Measurements from ENCODE around the gene MAK. TPM values are rescaled to one million over a fixed set of nuclear protein-coding genes. Genes with fewer than 3 reads are reported as not detected.
A peak's percentile ranks its signal among the peaks of the same experiment; 100 is the strongest.

Gene MAK
- total RNA-seq, 1 experiment from 2014 or later = 0.22 TPM

DNA sequence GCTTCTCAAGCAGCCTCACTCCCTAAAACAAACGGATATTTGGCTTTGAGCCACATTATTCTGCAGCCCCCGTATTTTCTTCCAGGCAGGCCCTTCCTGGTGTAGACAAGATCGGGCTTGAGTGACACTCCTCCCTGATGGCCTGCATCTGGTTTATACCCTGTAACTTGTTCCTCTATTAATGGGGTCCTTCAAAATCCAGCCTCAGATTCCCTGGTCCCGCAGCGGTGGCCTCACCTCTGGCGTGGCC is 115.8 kb downstream of the MAK start:
- ChIA-PET POLR2A (interaction anchor here (0.5 to 1.6 kb wide), 5 partner anchors 11 to 27 kb away, joined by 3 to 11 read pairs (median 3); partner anchors contain the start of genes C6orf52, PAK1IP1 and TMEM14B), RAD21 (ENCODE audit: low non-redundant PET in 1 of 2, low total read pairs in 2 of 2, uncharacterized antibody in 2 of 2, unreplicated experiment in 2 of 2) (interaction anchor here in 1 of 2 experiments (1.0 kb wide), 1 partner anchor 38 kb away, joined by 3 read pairs; no protein-coding TSS in a partner anchor), CTCF (interaction anchor here (1.0 kb wide), 2 partner anchors 24 to 244 kb away, joined by 3 read pairs; no protein-coding TSS in a partner anchor)
- H3K36me3 ChIP-seq (ENCODE audit: control insufficient read depth in 1 of 2, insufficient read depth in 2 of 2, low read length in 2 of 2) = peaks cover 0 to 3% of the 10 kb centered on the region in 2 experiments; a peak in 2 of 4 replicates
- DNase-seq (ENCODE audit: low read depth, low spot score) (no peak), ATAC-seq (no peak)
- H3K79me2 ChIP-seq (ENCODE audit: insufficient read depth, low read length) = peaks cover 12% of the 10 kb centered on the region
- H3K4me3 ChIP-seq (replicated peaks in 1 of 2; ENCODE audit: low read depth in 1 of 2, low read length in 2 of 2) = peak overlapping the region; percentile 78 to 85
- H3K4me2 ChIP-seq (ENCODE audit: low read length) = peak overlapping the region; percentile 80
- peaks cover 12 to 21% of the 10 kb centered on the region in 2 experiments; a peak in 3 of 4 replicates for H3K4me1 ChIP-seq (ENCODE audit: control insufficient read depth in 1 of 2, insufficient read depth in 2 of 2, low read length in 2 of 2)
- no peaks in the 10 kb centered on the region for H3K9me2 ChIP-seq (ENCODE audit: insufficient read depth)
- H3K27ac ChIP-seq (ENCODE audit: low read depth, low read length) = peak overlapping the region; percentile 71
- H2AFZ ChIP-seq (ENCODE audit: low read depth, low read length, poor library complexity, severe bottlenecking) = peak overlapping the region; percentile 88
- no peaks in the 10 kb centered on the region for H4K20me1 ChIP-seq (ENCODE audit: insufficient read depth)
- peaks cover 0 to 10% of the 10 kb centered on the region in 2 experiments; a peak in 1 of 4 replicates for H3K9me3 ChIP-seq (ENCODE audit: control insufficient read depth in 1 of 2, insufficient read depth in 1 of 2, low read depth in 1 of 2, low read length in 2 of 2)
- intact Hi-C loops (cut with micrococcal nuclease) = loop anchor here (1.0 kb wide), 2 partner anchors 25 to 28 kb away; partner anchors contain the start of genes C6orf52, PAK1IP1 and TMEM14B
- no peaks in the 10 kb centered on the region for H3K27me3 ChIP-seq (ENCODE audit: insufficient read depth, low read length)
- TF ChIP-seq, protein P1, sequence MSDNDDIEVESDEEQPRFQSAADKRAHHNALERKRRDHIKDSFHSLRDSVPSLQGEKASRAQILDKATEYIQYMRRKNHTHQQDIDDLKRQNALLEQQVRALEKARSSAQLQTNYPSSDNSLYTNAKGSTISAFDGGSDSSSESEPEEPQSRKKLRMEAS (IDR thresholded peaks at IDR 0.05) = 0 out of 2 replicates have a peak, but pooled peaks have one; percentile 95
- TF ChIP-seq SRF (IDR thresholded peaks at IDR 0.05; ENCODE audit: low read depth) = no peak
- TF ChIP-seq POLR2A (IDR thresholded peaks at IDR 0.05; ENCODE audit: borderline replicate concordance, extremely low read depth, insufficient read depth, insufficient read length) = no peak
- TF ChIP-seq ELF1 (IDR thresholded peaks at IDR 0.05; ENCODE audit: borderline replicate concordance, low read depth) = no peak
- H3K9ac ChIP-seq (ENCODE audit: low read length) = peak overlapping the region; percentile 85
- BruUV-seq (replicated peaks) = no TSS peak

DNA sequence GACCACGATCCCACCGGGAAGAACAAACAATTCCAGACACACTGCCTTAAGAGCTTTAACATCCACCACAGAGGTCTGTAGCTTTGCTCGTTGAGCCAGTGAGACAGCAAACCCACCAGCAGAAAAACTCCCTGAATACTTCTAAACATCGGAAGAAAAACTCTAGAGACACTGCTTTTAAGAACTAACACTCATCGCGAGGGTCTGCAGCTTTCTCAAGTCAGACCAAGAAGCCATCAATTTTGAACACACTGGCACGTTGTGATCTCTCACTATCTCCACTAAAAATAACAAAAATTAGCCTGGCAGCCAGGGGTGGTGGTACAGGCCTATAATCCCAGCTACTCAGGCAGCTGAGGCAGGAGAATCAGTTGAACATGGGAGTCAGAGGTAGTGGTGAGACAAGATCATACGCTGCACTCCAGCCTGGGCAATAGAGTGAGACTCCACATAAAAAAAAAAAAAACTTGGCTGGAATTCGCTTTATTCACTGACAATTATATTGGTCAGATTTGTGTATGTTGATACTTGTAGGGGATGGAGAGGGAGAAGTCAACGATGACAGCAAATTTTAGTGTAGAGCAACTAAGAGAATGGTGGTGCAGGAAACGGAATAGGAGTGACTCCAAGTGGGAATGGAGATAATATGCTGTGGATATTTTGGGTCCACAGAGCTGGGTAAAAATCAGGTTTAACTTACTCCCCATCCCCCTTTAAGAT is 116.3 kb downstream of the MAK start:
- Histone ChIP-seq H3K36me3 (ENCODE audit: control insufficient read depth in 1 of 2, insufficient read depth in 2 of 2, low read length in 2 of 2) (peaks cover 0 to 3% of the 10 kb centered on the region in 2 experiments; a peak in 2 of 4 replicates), H3K27me3 (ENCODE audit: insufficient read depth, low read length) (no peaks in the 10 kb centered on the region), H3K9me3 (ENCODE audit: control insufficient read depth in 1 of 2, insufficient read depth in 1 of 2, low read depth in 1 of 2, low read length in 2 of 2) (peaks cover 0 to 10% of the 10 kb centered on the region in 2 experiments; a peak in 1 of 4 replicates), H3K4me3 (replicated peaks in 1 of 2; ENCODE audit: low read depth in 1 of 2, low read length in 2 of 2) (peak overlapping the region; percentile 78 to 85), H3K4me2 (ENCODE audit: low read length) (peak overlapping the region; percentile 80), H3K4me1 (ENCODE audit: control insufficient read depth in 1 of 2, insufficient read depth in 2 of 2, low read length in 2 of 2) (peaks cover 12 to 21% of the 10 kb centered on the region in 2 experiments; a peak in 3 of 4 replicates), H3K9me2 (ENCODE audit: insufficient read depth) (no peaks in the 10 kb centered on the region), H3K27ac (ENCODE audit: low read depth, low read length) (peak overlapping the region; percentile 71), H2AFZ (ENCODE audit: low read depth, low read length, poor library complexity, severe bottlenecking) (peak overlapping the region; percentile 88), H3K79me2 (ENCODE audit: insufficient read depth, low read length) (peaks cover 12% of the 10 kb centered on the region), H4K20me1 (ENCODE audit: insufficient read depth) (no peaks in the 10 kb centered on the region), H3K9ac (ENCODE audit: low read length) (peak overlapping the region; percentile 85)
- DNase-seq (ENCODE audit: low read depth, low spot score) (no peak), ATAC-seq (no peak)
- POLR2A ChIA-PET = interaction anchor here (0.5 to 1.6 kb wide), 5 partner anchors 11 to 27 kb away, joined by 3 to 11 read pairs (median 3); partner anchors contain the start of genes C6orf52, PAK1IP1 and TMEM14B
- TSS peak; percentile 90 for BruUV-seq (replicated peaks)
- RAD21 ChIA-PET (ENCODE audit: low non-redundant PET in 1 of 2, low total read pairs in 2 of 2, uncharacterized antibody in 2 of 2, unreplicated experiment in 2 of 2) = interaction anchor here in 1 of 2 experiments (1.0 kb wide), 1 partner anchor 38 kb away, joined by 3 read pairs; no protein-coding TSS in a partner anchor
- intact Hi-C loops (cut with micrococcal nuclease) = loop anchor here (1.0 kb wide), 2 partner anchors 25 to 28 kb away; partner anchors contain the start of genes C6orf52, PAK1IP1 and TMEM14B
- CTCF ChIA-PET = interaction anchor here (1.0 kb wide), 2 partner anchors 25 to 244 kb away, joined by 3 read pairs; no protein-coding TSS in a partner anchor
- TF ChIP-seq, protein P2, sequence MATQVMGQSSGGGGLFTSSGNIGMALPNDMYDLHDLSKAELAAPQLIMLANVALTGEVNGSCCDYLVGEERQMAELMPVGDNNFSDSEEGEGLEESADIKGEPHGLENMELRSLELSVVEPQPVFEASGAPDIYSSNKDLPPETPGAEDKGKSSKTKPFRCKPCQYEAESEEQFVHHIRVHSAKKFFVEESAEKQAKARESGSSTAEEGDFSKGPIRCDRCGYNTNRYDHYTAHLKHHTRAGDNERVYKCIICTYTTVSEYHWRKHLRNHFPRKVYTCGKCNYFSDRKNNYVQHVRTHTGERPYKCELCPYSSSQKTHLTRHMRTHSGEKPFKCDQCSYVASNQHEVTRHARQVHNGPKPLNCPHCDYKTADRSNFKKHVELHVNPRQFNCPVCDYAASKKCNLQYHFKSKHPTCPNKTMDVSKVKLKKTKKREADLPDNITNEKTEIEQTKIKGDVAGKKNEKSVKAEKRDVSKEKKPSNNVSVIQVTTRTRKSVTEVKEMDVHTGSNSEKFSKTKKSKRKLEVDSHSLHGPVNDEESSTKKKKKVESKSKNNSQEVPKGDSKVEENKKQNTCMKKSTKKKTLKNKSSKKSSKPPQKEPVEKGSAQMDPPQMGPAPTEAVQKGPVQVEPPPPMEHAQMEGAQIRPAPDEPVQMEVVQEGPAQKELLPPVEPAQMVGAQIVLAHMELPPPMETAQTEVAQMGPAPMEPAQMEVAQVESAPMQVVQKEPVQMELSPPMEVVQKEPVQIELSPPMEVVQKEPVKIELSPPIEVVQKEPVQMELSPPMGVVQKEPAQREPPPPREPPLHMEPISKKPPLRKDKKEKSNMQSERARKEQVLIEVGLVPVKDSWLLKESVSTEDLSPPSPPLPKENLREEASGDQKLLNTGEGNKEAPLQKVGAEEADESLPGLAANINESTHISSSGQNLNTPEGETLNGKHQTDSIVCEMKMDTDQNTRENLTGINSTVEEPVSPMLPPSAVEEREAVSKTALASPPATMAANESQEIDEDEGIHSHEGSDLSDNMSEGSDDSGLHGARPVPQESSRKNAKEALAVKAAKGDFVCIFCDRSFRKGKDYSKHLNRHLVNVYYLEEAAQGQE (IDR thresholded peaks at IDR 0.05; ENCODE audit: low read depth) = no peak
- TF ChIP-seq RAD21 (IDR thresholded peaks at IDR 0.05; ENCODE audit: low read depth) (no peak), POLR2AphosphoS5 (IDR thresholded peaks at IDR 0.05; ENCODE audit: low read depth, low read length) (no peak), YY1 (IDR thresholded peaks at IDR 0.05; ENCODE audit: extremely low read depth, insufficient replicate concordance, low read depth, low read length) (no peak), JUND (IDR thresholded peaks at IDR 0.05) (no peak), EZH2phosphoT487 (IDR thresholded peaks at IDR 0.05; ENCODE audit: borderline replicate concordance) (no peak), EGR1 (IDR thresholded peaks at IDR 0.05; ENCODE audit: low read depth) (no peak), ELF1 (IDR thresholded peaks at IDR 0.05; ENCODE audit: borderline replicate concordance, low read depth) (no peak)
- TF ChIP-seq, protein P3, sequence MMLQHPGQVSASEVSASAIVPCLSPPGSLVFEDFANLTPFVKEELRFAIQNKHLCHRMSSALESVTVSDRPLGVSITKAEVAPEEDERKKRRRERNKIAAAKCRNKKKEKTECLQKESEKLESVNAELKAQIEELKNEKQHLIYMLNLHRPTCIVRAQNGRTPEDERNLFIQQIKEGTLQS (IDR thresholded peaks at IDR 0.05) = no peak
- TF ChIP-seq, protein P1 (IDR thresholded peaks at IDR 0.05) = no peak
